ENCODE results near the gene CFAP210. TPM values are rescaled to one million over a fixed set of nuclear protein-coding genes. Genes with fewer than 3 reads are reported as not detected.
"Not testable (repeated sequence)": the region's sequence is repeated elsewhere in the genome, so short reads cannot be mapped to it uniquely, and the experiment has no call there.

Gene CFAP210
- total RNA-seq, 2 experiments from 2014 or later: not detected

DNA sequence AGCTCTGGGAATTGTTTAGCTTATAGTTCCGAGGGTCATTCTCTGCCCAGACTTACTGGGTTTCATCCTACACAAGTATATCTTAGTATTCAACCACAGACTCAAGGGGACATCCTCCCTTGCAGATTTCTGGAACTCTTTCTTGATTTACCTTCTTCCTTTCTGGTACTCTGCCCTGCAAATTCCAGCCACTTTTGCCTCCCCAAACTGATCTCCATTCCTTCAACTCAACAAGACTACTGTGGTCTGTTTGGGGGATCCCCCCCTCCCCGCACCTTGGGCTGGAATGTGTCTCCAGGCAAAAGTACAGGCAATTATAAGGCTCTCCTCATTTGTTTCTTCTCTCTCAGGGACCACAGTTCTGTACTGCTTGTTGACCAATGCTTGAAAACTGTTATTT is 13.4 kb upstream of the CFAP210 start:
- ChIA-PET CTCF (no interaction called here), POLR2A (no interaction called here)
- Mint-ChIP-seq H3K4me1 (ENCODE audit: low read depth) (no peaks in the 10 kb centered on the region), H3K36me3 (ENCODE audit: low read depth) (no peaks in the 10 kb centered on the region), H3K27ac (no peak overlapping the region), H3K9me3 (no peaks in the 10 kb centered on the region), H3K4me3 (no peak overlapping the region), H3K27me3 (no peaks in the 10 kb centered on the region)
- no peak for TF ChIP-seq CTCF (IDR thresholded peaks at IDR 0.05)
- ATAC-seq: no peak
- DNase-seq: no peak
- intact Hi-C loops (cut with micrococcal nuclease): no loop called here

DNA sequence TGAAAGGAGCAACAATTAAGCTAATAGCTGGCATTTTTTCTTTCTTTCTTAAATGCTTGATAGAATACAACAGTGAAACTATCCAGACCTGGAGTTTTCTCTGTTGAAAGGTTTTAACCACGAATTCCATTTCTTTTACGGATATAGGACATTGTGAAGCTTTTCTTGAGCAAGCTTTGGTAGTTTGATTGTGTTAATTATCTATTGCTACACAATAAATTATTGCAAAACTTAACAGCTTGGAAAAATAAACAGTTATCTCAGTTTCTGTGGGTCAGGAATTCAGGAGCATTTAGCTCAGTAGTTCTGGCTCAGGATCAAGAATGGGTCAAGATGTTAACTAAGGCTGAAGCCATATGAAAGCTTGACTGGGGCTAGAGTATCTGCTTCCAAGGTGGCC is 11.7 kb upstream of the CFAP210 start:
- ATAC-seq (no peak), DNase-seq (no peak)
- Mint-ChIP-seq H3K27ac (no peak overlapping the region), H3K27me3 (no peaks in the 10 kb centered on the region), H3K36me3 (ENCODE audit: low read depth) (peaks cover 1% of the 10 kb centered on the region), H3K4me1 (ENCODE audit: low read depth) (no peaks in the 10 kb centered on the region), H3K4me3 (no peak overlapping the region), H3K9me3 (no peaks in the 10 kb centered on the region)
- ChIA-PET CTCF (interaction anchor here (1.1 to 1.2 kb wide), 2 partner anchors 33 to 212 kb away, joined by 3 read pairs; no protein-coding TSS in a partner anchor), POLR2A (no interaction called here)
- intact Hi-C loops (cut with micrococcal nuclease): no loop called here
- TF ChIP-seq CTCF (IDR thresholded peaks at IDR 0.05): no peak

- no peaks in the 10 kb centered on the region for H3K4me1 Mint-ChIP-seq (ENCODE audit: low read depth)
- H3K4me3 Mint-ChIP-seq: no peak overlapping the region
Observed at GRCh38 chr2:169704160-169704708, 10.0 kb upstream of the CFAP210 start.

GRCh38 chr2:169702996-169703395 is 8.8 kb upstream of the CFAP210 start:
- POLR2A ChIA-PET: interaction anchor here (0.5 to 0.7 kb wide), 2 partner anchors 85 to 179 kb away, joined by 3 to 4 read pairs; no protein-coding TSS in a partner anchor

More at GRCh38 chr2:169704160-169704708, 10.0 kb upstream of the CFAP210 start:
- POLR2A ChIA-PET: interaction anchor here (1.7 kb wide), 1 partner anchor 10 kb away, joined by 4 read pairs; the partner anchor contains the start of genes CFAP210 and PHOSPHO2
- intact Hi-C loops (cut with micrococcal nuclease): no loop called here
- no peak overlapping the region for H3K27ac Mint-ChIP-seq
- CTCF ChIA-PET: interaction anchor here (1.4 to 2.3 kb wide), 2 partner anchors 10 to 64 kb away, joined by 3 to 6 read pairs; partner anchors contain the start of genes CFAP210 and PHOSPHO2
- no peaks in the 10 kb centered on the region for H3K27me3 Mint-ChIP-seq
- H3K36me3 Mint-ChIP-seq (ENCODE audit: low read depth): peaks cover 10% of the 10 kb centered on the region
- no peaks in the 10 kb centered on the region for H3K9me3 Mint-ChIP-seq
- DNase-seq (no peak), ATAC-seq (no peak)
- TF ChIP-seq CTCF (IDR thresholded peaks at IDR 0.05): no peak

DNA sequence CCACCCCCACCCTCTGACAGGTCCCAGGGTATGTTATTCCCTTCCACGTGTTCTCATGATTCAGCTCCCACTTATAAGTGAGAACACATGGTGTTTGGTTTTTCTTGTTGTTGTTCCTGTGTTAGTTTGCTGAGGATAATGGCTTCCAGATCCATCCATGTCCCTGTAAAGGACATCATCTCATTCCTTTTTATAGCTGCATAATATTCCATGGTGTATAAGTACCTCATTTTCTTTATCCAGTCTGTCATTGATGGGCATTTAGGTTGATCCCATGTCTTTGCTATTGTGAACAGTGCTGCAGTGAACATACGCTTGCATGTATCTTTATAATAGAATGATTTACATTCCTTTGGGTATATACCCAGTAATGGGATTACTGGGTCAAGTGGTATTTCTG is 5.0 kb upstream of the CFAP210 start:
- POLR2A ChIA-PET: not testable (repeated sequence)

More at GRCh38 chr2:169702996-169703395, 8.8 kb upstream of the CFAP210 start:
- Mint-ChIP-seq H3K4me3 (no peak overlapping the region), H3K36me3 (ENCODE audit: low read depth) (peaks cover 17% of the 10 kb centered on the region), H3K4me1 (ENCODE audit: low read depth) (no peaks in the 10 kb centered on the region), H3K27me3 (no peaks in the 10 kb centered on the region), H3K9me3 (no peaks in the 10 kb centered on the region), H3K27ac (no peak overlapping the region)
- DNase-seq: no peak
- intact Hi-C loops (cut with micrococcal nuclease): no loop called here
- TF ChIP-seq CTCF (IDR thresholded peaks at IDR 0.05): no peak
- no peak for ATAC-seq
- CTCF ChIA-PET: interaction anchor here (1.4 to 2.3 kb wide), 2 partner anchors 9 to 65 kb away, joined by 3 to 6 read pairs; partner anchors contain the start of genes CFAP210 and PHOSPHO2

More for the DNA sequence above, 5.0 kb upstream of the CFAP210 start:
- H3K9me3 Mint-ChIP-seq; intact Hi-C loops (cut with micrococcal nuclease); ATAC-seq; H3K27ac Mint-ChIP-seq; DNase-seq; H3K4me1 Mint-ChIP-seq (ENCODE audit: low read depth); H3K4me3 Mint-ChIP-seq; H3K27me3 Mint-ChIP-seq: not testable (repeated sequence)
- CTCF ChIA-PET: interaction anchor here (1.0 to 1.1 kb wide), 2 partner anchors 9 to 16 kb away, joined by 4 read pairs; no protein-coding TSS in a partner anchor
- peaks cover 21% of the 10 kb centered on the region for H3K36me3 Mint-ChIP-seq (ENCODE audit: low read depth)
